DND-41 (cell line): ENCODE measurements around the gene IGFBP2.

Experiments used
- ATAC-seq: fragments of 200-7000 bp; cut with Tn5 transposase; 3 replicates; pipeline ENCODE4 v1.9.1; 2021; ENCODE audit warnings: low read depth; ENCODE audit not compliant: insufficient read depth
- DNase-seq: peaks from one replicate; pipeline ENCODE4 v3.0.0-alpha.2; 2020
- H2AFZ ChIP-seq: 2 replicates; pipeline ENCODE4 v1.6.0; 2012; ENCODE audit warnings: low read depth, low read length
- H3K27ac ChIP-seq: 2 replicates; pipeline ENCODE4 v1.5.1; 2012; ENCODE audit warnings: low read length, inconsistent platforms
- H3K27me3 ChIP-seq: fragments of 200-600 bp; sonication (generic); 2 replicates; pipeline ENCODE4 v1.6.0; 2012; ENCODE audit warnings: low read length, mild to moderate bottlenecking, inconsistent platforms; ENCODE audit not compliant: insufficient read depth, poor library complexity
- H3K36me3 ChIP-seq: 2 replicates; pipeline ENCODE4 v1.5.1; 2012; ENCODE audit warnings: low read length, inconsistent platforms; ENCODE audit not compliant: insufficient read depth
- H3K4me1 ChIP-seq: 2 replicates; pipeline ENCODE4 v1.5.1; 2012; ENCODE audit warnings: mild to moderate bottlenecking, low read length; ENCODE audit not compliant: insufficient read depth
- H3K4me2 ChIP-seq: 2 replicates; pipeline ENCODE4 v1.6.0; 2012; ENCODE audit warnings: mild to moderate bottlenecking, moderate library complexity, low read length, inconsistent platforms; ENCODE audit not compliant: insufficient read depth
- H3K4me3 ChIP-seq, 2 experiments: fragments of 200-600 bp in 1 of 2; shearing (Covaris generic) in 1 of 2; 2 replicates each; pipeline ENCODE4 v1.5.1; 2012 to 2016; ENCODE audit warnings: inconsistent platforms in 2 of 2, low read length in 2 of 2, mild to moderate bottlenecking in 2 of 2, low read depth in 1 of 2, moderate library complexity in 1 of 2
- H3K79me2 ChIP-seq: 2 replicates; pipeline ENCODE4 v1.6.0; 2012; ENCODE audit warnings: low read length, inconsistent platforms; ENCODE audit not compliant: insufficient read depth
- H3K9ac ChIP-seq: 2 replicates; pipeline ENCODE4 v1.6.0; 2012; ENCODE audit warnings: low read depth, mild to moderate bottlenecking, inconsistent platforms, low read length, moderate library complexity
- H3K9me3 ChIP-seq: 2 replicates; pipeline ENCODE4 v1.5.1; 2012; ENCODE audit warnings: low read length, moderate library complexity, mild to moderate bottlenecking, inconsistent platforms; ENCODE audit not compliant: insufficient read depth, severe bottlenecking
- H4K20me1 ChIP-seq: 2 replicates; pipeline ENCODE4 v1.6.0; 2012; ENCODE audit warnings: low read length; ENCODE audit not compliant: insufficient read depth
- CTCF ChIP-seq: IDR thresholded peaks from 2 replicates; pipeline ENCODE4 v1.5.1; 2012; ENCODE audit warnings: borderline replicate concordance, low read length, moderate library complexity, mild to moderate bottlenecking; ENCODE audit not compliant: poor library complexity, severe bottlenecking; ENCODE audit errors: extremely low read depth
- EZH2 ChIP-seq: IDR thresholded peaks from 3 replicates; pipeline ENCODE4 v1.6.1; 2012; ENCODE audit warnings: borderline replicate concordance, low read depth, mild to moderate bottlenecking, moderate library complexity, low read length, inconsistent platforms; ENCODE audit not compliant: severe bottlenecking

The IGFBP2 gene

DNA sequence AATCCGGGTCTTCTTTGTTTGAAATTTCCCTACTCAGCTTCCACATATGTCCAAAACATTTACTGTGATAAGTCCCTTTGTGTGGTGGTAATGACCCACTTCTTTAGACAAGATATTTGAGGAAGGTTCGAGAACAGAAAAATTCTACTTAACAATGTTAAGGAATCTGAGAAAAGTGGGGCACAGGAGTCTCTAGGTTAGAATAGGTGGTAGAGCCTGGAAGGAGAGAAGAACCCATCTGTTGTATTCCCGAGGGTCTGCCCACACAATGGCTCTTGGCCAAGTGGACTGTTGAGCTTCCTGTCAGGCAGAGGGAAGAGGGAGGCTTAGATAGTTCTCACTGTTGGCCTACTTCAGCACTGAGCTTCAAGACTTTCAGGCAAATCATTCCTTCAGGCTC is 4.3 kb downstream of the IGFBP2 start:
- H4K20me1 ChIP-seq, result peaks cover 68% of the 10 kb centered on the region
- peak overlapping the region; percentile 62 for H3K27ac ChIP-seq
- H3K79me2 ChIP-seq, result peaks cover 98% of the 10 kb centered on the region
- H3K4me3 ChIP-seq, result peak overlapping the region; percentile 18 to 88; a peak in 3 of 4 replicates
- no peaks in the 10 kb centered on the region for H3K9me3 ChIP-seq
- H3K4me1 ChIP-seq, result peaks cover 61% of the 10 kb centered on the region
- ATAC-seq (no peak), DNase-seq (no peak)
- peak overlapping the region; percentile 71 for H3K4me2 ChIP-seq
- H3K9ac ChIP-seq, result peak overlapping the region; percentile 99
- peaks cover 80% of the 10 kb centered on the region for H3K36me3 ChIP-seq
- TF ChIP-seq EZH2 (no peak), CTCF (no peak)
- no peaks in the 10 kb centered on the region for H3K27me3 ChIP-seq
- no peak overlapping the region for H2AFZ ChIP-seq

- peaks cover 87% of the 10 kb centered on the region for H4K20me1 ChIP-seq
- ATAC-seq (peak; percentile 41; the same call in 2 of the 3 replicates), DNase-seq (no peak)
- H3K9ac ChIP-seq, result 0 out of 2 replicates have a peak overlapping the region, but pooled peaks have one; percentile 10
- no peaks in the 10 kb centered on the region for H3K9me3 ChIP-seq
- TF ChIP-seq EZH2, result no peak
- TF ChIP-seq CTCF, result no peak
- H3K27ac ChIP-seq, result peak overlapping the region; percentile 5
- H3K36me3 ChIP-seq, result peaks cover 91% of the 10 kb centered on the region
- H3K4me3 ChIP-seq, result no peak overlapping the region; a peak in 1 of 4 replicates
- H3K79me2 ChIP-seq, result peaks cover 98% of the 10 kb centered on the region
- no peak overlapping the region for H2AFZ ChIP-seq
- peak overlapping the region; percentile 38 for H3K4me2 ChIP-seq
- H3K27me3 ChIP-seq, result no peaks in the 10 kb centered on the region
- H3K4me1 ChIP-seq, result peaks cover 86% of the 10 kb centered on the region
Observed at GRCh38 chr2:216643986-216644659, 10.9 kb downstream of the IGFBP2 start.

DNA sequence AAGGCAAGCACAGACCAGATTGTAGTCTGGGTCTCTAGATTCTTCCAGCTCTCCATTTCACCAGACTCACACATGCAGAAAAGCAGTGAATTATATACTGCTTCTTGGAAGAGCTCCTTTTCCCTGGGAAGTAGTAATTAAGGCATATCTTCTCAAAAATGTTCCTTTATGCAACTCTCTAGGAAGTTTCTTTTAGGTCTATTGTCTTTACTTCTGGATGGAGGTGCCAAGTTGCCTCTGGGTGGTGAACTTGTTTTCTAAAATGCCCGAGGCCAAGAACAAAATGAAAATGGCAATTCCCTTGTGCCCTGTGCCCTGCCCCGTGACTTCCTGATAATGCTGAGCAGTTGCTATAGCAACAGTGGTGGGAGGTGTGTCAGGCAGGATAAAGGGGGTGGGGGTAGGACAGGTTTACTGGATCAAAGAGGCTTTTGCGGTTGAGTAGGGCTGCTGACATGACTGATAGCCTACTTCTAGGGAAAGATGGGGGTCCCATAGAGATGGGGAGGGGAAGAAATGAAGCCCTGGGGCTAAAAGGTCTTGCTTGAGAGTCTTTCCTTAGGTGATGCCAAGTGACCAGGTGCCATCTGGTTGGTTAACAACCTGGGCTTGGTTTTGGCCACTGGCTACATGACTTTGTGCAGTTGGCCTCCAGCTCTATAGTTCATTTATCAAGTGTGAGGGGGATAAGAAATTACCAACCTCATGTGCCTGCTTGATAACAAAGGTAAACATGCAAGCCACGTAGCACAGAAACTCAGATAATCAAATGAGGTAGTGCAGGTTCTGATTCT is 11.8 kb downstream of the IGFBP2 start:
- Histone ChIP-seq H3K79me2 (peaks cover 98% of the 10 kb centered on the region), H3K9me3 (no peaks in the 10 kb centered on the region), H4K20me1 (peaks cover 87% of the 10 kb centered on the region), H3K27me3 (no peaks in the 10 kb centered on the region), H3K27ac (peak overlapping the region; percentile 5), H3K4me1 (peaks cover 87% of the 10 kb centered on the region), H3K9ac (0 out of 2 replicates have a peak overlapping the region, but pooled peaks have one; percentile 10), H2AFZ (no peak overlapping the region), H3K4me3 (peak overlapping the region in 1 of 2 experiments; percentile 1; a peak in 1 of 4 replicates), H3K36me3 (peaks cover 91% of the 10 kb centered on the region), H3K4me2 (peak overlapping the region; percentile 38)
- ATAC-seq, result 0 out of 3 replicates have a peak, but pooled peaks have one; percentile 32
- peak; percentile 33 for DNase-seq
- TF ChIP-seq EZH2 (no peak), CTCF (no peak)
